Adrenal gland (tissue), 12 donors: ENCODE data around the gene SERPING1. TPM values are rescaled to one million over a fixed set of nuclear protein-coding genes. Genes with fewer than 3 reads are reported as not detected.

Experiments
- DNase-seq, 7 donors: peaks; one replicate each; pipeline ENCODE4 v3.0.0-alpha.2; 2019 to 2020
- H3K27ac ChIP-seq, 5 donors: fragments of 200-600 bp; sonication (generic) in 4 of 5; 1 replicate in 3 of 5; 2 replicates in 2 of 5; pipeline versions ENCODE4 v1.5.1 to v1.8.0; 2016 to 2020; ENCODE audit warnings: mild to moderate bottlenecking in 1 of 5
- H3K27me3 ChIP-seq: fragments of 200-600 bp; 2 replicates; pipeline ENCODE4 v1.8.0; 2021
- H3K36me3 ChIP-seq, 2 donors: fragments of 200-600 bp; replicated peaks in 1 of 2; 1 replicate in 1 of 2; 2 replicates in 1 of 2; pipeline versions ENCODE4 v1.5.1 to v1.8.0; 2018 to 2022
- H3K4me1 ChIP-seq, 2 donors: fragments of 200-600 bp; replicated peaks in 1 of 2; 1 replicate in 1 of 2; 2 replicates in 1 of 2; pipeline versions ENCODE4 v1.5.1 to v1.8.0; 2018 to 2021
- H3K4me3 ChIP-seq, 4 donors: fragments of 200-600 bp; sonication (generic) in 3 of 4; one replicate each; pipeline ENCODE4 v1.5.1; 2016 to 2018
- H3K9me3 ChIP-seq, 3 donors: fragments of 200-600 bp; sonication (generic) in 1 of 3; replicated peaks in 1 of 3; 1 replicate in 2 of 3; 2 replicates in 1 of 3; pipeline versions ENCODE4 v1.5.1 to v1.8.0; 2016 to 2021
- CTCF ChIP-seq, 6 experiments: fragments of 450-650 bp in 4 of 6; fragments of 200-600 bp in 2 of 6; sonication (generic) in 1 of 6; IDR thresholded peaks; 1 replicate in 5 of 6; 2 replicates in 1 of 6; pipeline versions ENCODE4 v1.5.1 to v1.8.0; 2016 to 2021; ENCODE audit warnings: antibody characterized with exemption in 6 of 6, mild to moderate bottlenecking in 2 of 6, moderate library complexity in 1 of 6
- POLR2A ChIP-seq, 2 donors: fragments of 450-650 bp; IDR thresholded peaks; one replicate each; pipeline ENCODE4 v1.6.1; 2017; ENCODE audit warnings: antibody characterized with exemption in 2 of 2, mild to moderate bottlenecking in 2 of 2, moderate library complexity in 1 of 2
- WGBS, 4 donors: extraction: QIAGEN DNeasy Blood & Tissue Kit in 2 of 4; methylation state at CpG; one replicate each; pipeline versions ENCODE4 v1.1.5 to v1.1.7; 2013 to 2017; 5-methylcytosine and 5-hydroxymethylcytosine counted together
- intact Hi-C, 2 donors: fragments of 100-400 bp; cut with DNase I; formaldehyde crosslinking; loops; one replicate each; pipeline versions ENCODE4 v1.14.1 to v1.15.0; 2022 to 2023
- polyA plus RNA-seq, 3 donors: library from polyadenylated mRNA; stranded (reverse); fragments of 200-250 nt in 2 of 3; fragments of 350-450 nt in 1 of 3; fragmentation: Illumina TruSeq in 1 of 3; extraction: RNeasy Lipid Tissue Mini Kit (QIAGEN cat#74804) in 1 of 3; gene quantifications; one replicate each; pipeline ENCODE4 v1.2.3, GENCODE V29; 2013 to 2014
- total RNA-seq, 9 donors: library from RNA; depleted of rRNA in 4 of 9; stranded (reverse); fragments of >200 nt in 4 of 9; fragments of 120-200 nt in 1 of 9; fragmentation: NEBNext Ultra II Directional in 1 of 9; extraction: Animal tissue kit (Norgen Biotek cat#: 25700) in 1 of 9; gene quantifications; one replicate each; pipeline versions ENCODE4 v1.1.0 to v1.2.4, GENCODE V29; 2013 to 2023
- donor health status: healthy with polysubstance abuse.
- donor health status: Bipolar disorder and iron deficiency.
- donor health status: DM: yes; HTN: yes; CAD: no.
- donor health status: DM: no; HTN: no; CAD: no.
- donor health status: DM: no; HTN: no; CAD: no.
- donor health status: DM: yes; HTN: yes; CAD: no.

SERPING1 gene
- total and polyA plus RNA-seq, 12 donors, result 7.0 to 423 (median 163) TPM

- Histone ChIP-seq H3K4me3 (no peak overlapping the region), H3K27ac (no peak overlapping the region), H3K27me3 (peaks cover 3% of the 10 kb centered on the region), H3K4me1 (no peaks in the 10 kb centered on the region), H3K9me3 (no peaks in the 10 kb centered on the region), H3K36me3 (peaks cover 0 to 5% of the 10 kb centered on the region in 2 donors)
- no peak for DNase-seq
- WGBS, 4 donors, result 78 to 88% (median 83%) methylated on average over 2 of the region's 2 CpGs
- no peak for TF ChIP-seq POLR2A (IDR thresholded peaks at IDR 0.05)
- no peak for TF ChIP-seq CTCF (IDR thresholded peaks at IDR 0.05)
- intact Hi-C loops, result no loop called here
These were observed 21.8 kb downstream of the SERPING1 start for GRCh38 chr11:57619331-57619730.

GRCh38 chr11:57620467-57620866, 23.0 kb downstream of the SERPING1 start:
- Histone ChIP-seq H3K4me3 (no peak overlapping the region), H3K36me3 (no peaks in the 10 kb centered on the region), H3K27ac (no peak overlapping the region), H3K27me3 (peaks cover 3% of the 10 kb centered on the region), H3K4me1 (no peaks in the 10 kb centered on the region), H3K9me3 (no peaks in the 10 kb centered on the region)
- TF ChIP-seq CTCF (IDR thresholded peaks at IDR 0.05) (no peak), POLR2A (IDR thresholded peaks at IDR 0.05) (no peak)
- intact Hi-C loops, result no loop called here
- no peak for DNase-seq

GRCh38 chr11:57622263-57622662, 24.8 kb downstream of the SERPING1 start:
- H3K4me1 ChIP-seq, result no peaks in the 10 kb centered on the region
- intact Hi-C loops, result no loop called here
- no peak for DNase-seq
- no peak overlapping the region for H3K4me3 ChIP-seq
- H3K27me3 ChIP-seq, result peaks cover 3% of the 10 kb centered on the region
- H3K27ac ChIP-seq, result no peak overlapping the region
- WGBS, 4 donors, result 31 to 53% (median 36%) methylated on average over 3 of the region's 3 CpGs
- no peaks in the 10 kb centered on the region for H3K36me3 ChIP-seq
- no peaks in the 10 kb centered on the region for H3K9me3 ChIP-seq
- no peak for TF ChIP-seq POLR2A (IDR thresholded peaks at IDR 0.05)
- TF ChIP-seq CTCF (IDR thresholded peaks at IDR 0.05), result no peak

- Histone ChIP-seq H3K27me3 (peaks cover 3% of the 10 kb centered on the region), H3K4me1 (no peaks in the 10 kb centered on the region), H3K27ac (no peak overlapping the region), H3K9me3 (no peaks in the 10 kb centered on the region), H3K36me3 (no peaks in the 10 kb centered on the region), H3K4me3 (no peak overlapping the region)
- intact Hi-C loops, result no loop called here
- WGBS, 4 donors, result 75 to 88% (median 83%) methylated on average over 2 of the region's 2 CpGs
- TF ChIP-seq CTCF (IDR thresholded peaks at IDR 0.05), result no peak
- no peak for TF ChIP-seq POLR2A (IDR thresholded peaks at IDR 0.05)
- no peak for DNase-seq
These were observed 27.4 kb downstream of the SERPING1 start for GRCh38 chr11:57624864-57625263.
